ENCODE results near the gene B4GALNT2. TPM values are rescaled to one million over a fixed set of nuclear protein-coding genes. Genes with fewer than 3 reads are reported as not detected.

B4GALNT2 gene
- total and polyA plus RNA-seq, 2 donors (not counting 1 experiment from before 2014, with no cell fraction given), result 0.12 TPM; not detected in 1

- H3K27ac Mint-ChIP-seq, result peak overlapping the region; percentile 87
- Histone ChIP-seq H3K4me3 (ENCODE audit: control extremely low read depth in 1 of 5, extremely low read depth in 1 of 5, insufficient read depth in 1 of 5, low read depth in 2 of 5, low read length in 4 of 5) (no peak overlapping the region), H2AFZ (ENCODE audit: insufficient read depth, low read depth, low read length, poor library complexity, severe bottlenecking) (no peak overlapping the region), H3K27ac (ENCODE audit: low read length in 2 of 2) (peak overlapping the region; percentile 15 to 64), H3K79me2 (ENCODE audit: control insufficient read depth, insufficient read depth, low read length) (peaks cover 70% of the 10 kb centered on the region), H3K9me3 (ENCODE audit: control extremely low read depth in 1 of 3, control insufficient read depth in 2 of 3, insufficient read depth in 1 of 3, low read length in 2 of 3) (peaks cover 0 to 6% (median 0%) of the 10 kb centered on the region in 3 donors), H3K36me3 (replicated peaks in 1 of 2; ENCODE audit: control extremely low read depth in 1 of 2, control insufficient read depth in 1 of 2, extremely low read depth in 1 of 2, insufficient read depth in 2 of 2, low read length in 1 of 2) (peaks cover 3 to 7% of the 10 kb centered on the region in 2 experiments), H3K9ac (ENCODE audit: low read length) (no peak overlapping the region), H3K27me3 (replicated peaks in 1 of 4; ENCODE audit: control extremely low read depth in 1 of 4, control insufficient read depth in 3 of 4, insufficient read depth in 4 of 4, low read length in 3 of 4) (no peaks in the 10 kb centered on the region), H4K20me1 (ENCODE audit: control insufficient read depth, insufficient read depth, low read length, poor library complexity, severe bottlenecking) (peaks cover 10% of the 10 kb centered on the region), H3K4me2 (replicated peaks; ENCODE audit: low read depth, low read length, poor library complexity, severe bottlenecking) (peak overlapping the region; percentile 39), H3K4me1 (ENCODE audit: control insufficient read depth in 2 of 2, insufficient read depth in 2 of 2, low read length in 2 of 2) (peaks cover 92 to 100% of the 10 kb centered on the region in 2 donors)
- 59% methylated on average over 10 of the region's 12 CpGs for WGBS (ENCODE audit: insufficient coverage)
- intact Hi-C loops (cut with micrococcal nuclease), result no loop called here
- POLR2A ChIA-PET, result interaction anchor here (2.3 kb wide), 1 partner anchor 22 kb away, joined by 19 read pairs; no protein-coding TSS in a partner anchor
- ATAC-seq (ENCODE audit: low read depth) (no peak), DNase-seq (peak; percentile 19)
- no peaks in the 10 kb centered on the region for H3K27me3 Mint-ChIP-seq
- peak overlapping the region; percentile 66 for H3K4me3 Mint-ChIP-seq
- H3K4me1 Mint-ChIP-seq, result peaks cover 87% of the 10 kb centered on the region
- TF ChIP-seq CTCF (IDR thresholded peaks at IDR 0.05) (no peak), EZH2 (IDR thresholded peaks at IDR 0.05; ENCODE audit: borderline replicate concordance, insufficient read depth, low read depth, low read length, poor library complexity, severe bottlenecking) (no peak)
- H3K9me3 Mint-ChIP-seq (ENCODE audit: insufficient read depth), result no peaks in the 10 kb centered on the region
- CTCF ChIA-PET, result interaction anchor here (0.7 to 11.9 kb wide), 8 partner anchors 8 to 34 kb away, joined by 3 to 140 read pairs (median 5); partner anchors contain the start of gene PHOSPHO1
Measured at GRCh38 chr17:49214676-49215360, 82.2 kb downstream of the B4GALNT2 start.

- Histone ChIP-seq H3K27me3 (replicated peaks in 1 of 4; ENCODE audit: control extremely low read depth in 1 of 4, control insufficient read depth in 3 of 4, insufficient read depth in 4 of 4, low read length in 3 of 4) (no peaks in the 10 kb centered on the region), H3K4me1 (ENCODE audit: control insufficient read depth in 2 of 2, insufficient read depth in 2 of 2, low read length in 2 of 2) (peaks cover 85 to 90% of the 10 kb centered on the region in 2 donors), H3K4me3 (ENCODE audit: control extremely low read depth in 1 of 5, extremely low read depth in 1 of 5, insufficient read depth in 1 of 5, low read depth in 2 of 5, low read length in 4 of 5) (no peak overlapping the region), H3K79me2 (ENCODE audit: control insufficient read depth, insufficient read depth, low read length) (peaks cover 53% of the 10 kb centered on the region), H3K9ac (ENCODE audit: low read length) (no peak overlapping the region), H3K9me3 (ENCODE audit: control extremely low read depth in 1 of 3, control insufficient read depth in 2 of 3, insufficient read depth in 1 of 3, low read length in 2 of 3) (peaks cover 0 to 7% (median 0%) of the 10 kb centered on the region in 3 donors), H3K4me2 (replicated peaks; ENCODE audit: low read depth, low read length, poor library complexity, severe bottlenecking) (peak overlapping the region; percentile 81), H4K20me1 (ENCODE audit: control insufficient read depth, insufficient read depth, low read length, poor library complexity, severe bottlenecking) (peaks cover 10% of the 10 kb centered on the region), H3K36me3 (replicated peaks in 1 of 2; ENCODE audit: control extremely low read depth in 1 of 2, control insufficient read depth in 1 of 2, extremely low read depth in 1 of 2, insufficient read depth in 2 of 2, low read length in 1 of 2) (peaks cover 3 to 7% of the 10 kb centered on the region in 2 experiments), H3K27ac (ENCODE audit: low read length in 2 of 2) (peak overlapping the region; percentile 28 to 93), H2AFZ (ENCODE audit: insufficient read depth, low read depth, low read length, poor library complexity, severe bottlenecking) (no peak overlapping the region)
- DNase-seq (no peak), ATAC-seq (ENCODE audit: low read depth) (no peak)
- intact Hi-C loops (cut with micrococcal nuclease), result loop anchor here (1.0 kb wide), 1 partner anchor 11 kb away; no protein-coding TSS in a partner anchor
- 93% methylated on average over 13 of the region's 13 CpGs for WGBS (ENCODE audit: insufficient coverage)
- CTCF ChIA-PET, result interaction anchor here (2.3 to 11.9 kb wide), 3 partner anchors 11 to 36 kb away, joined by 9 to 140 read pairs (median 21); partner anchors contain the start of gene PHOSPHO1
- peaks cover 74% of the 10 kb centered on the region for H3K4me1 Mint-ChIP-seq
- TF ChIP-seq CTCF (IDR thresholded peaks at IDR 0.05), result no peak
- no peak for TF ChIP-seq EZH2 (IDR thresholded peaks at IDR 0.05; ENCODE audit: borderline replicate concordance, insufficient read depth, low read depth, low read length, poor library complexity, severe bottlenecking)
- H3K4me3 Mint-ChIP-seq, result peak overlapping the region; percentile 68
- H3K9me3 Mint-ChIP-seq (ENCODE audit: insufficient read depth), result no peaks in the 10 kb centered on the region
- H3K27me3 Mint-ChIP-seq, result no peaks in the 10 kb centered on the region
- H3K27ac Mint-ChIP-seq, result peak overlapping the region; percentile 90
- POLR2A ChIA-PET, result interaction anchor here (2.3 kb wide), 1 partner anchor 23 kb away, joined by 19 read pairs; no protein-coding TSS in a partner anchor
Measured at GRCh38 chr17:49216482-49216881, 83.9 kb downstream of the B4GALNT2 start.
